Muscle of leg (tissue), 11 donors: ENCODE data around the gene PARD6B. TPM values are rescaled to one million over a fixed set of nuclear protein-coding genes. Genes with fewer than 3 reads are reported as not detected.
"Not testable (repeated sequence)": the region's sequence is repeated elsewhere in the genome, so short reads cannot be mapped to it uniquely, and the experiment has no call there.

Source experiments
- DNase-seq: peaks from one replicate; pipeline ENCODE4 v3.0.0; 2013
- H3K27ac ChIP-seq: one replicate; pipeline ENCODE4 v1.5.1; 2013; ENCODE audit warnings: mild to moderate bottlenecking, low read length, control low read depth
- H3K27me3 ChIP-seq: one replicate; pipeline ENCODE4 v1.6.1; 2013; ENCODE audit warnings: low read length; ENCODE audit not compliant: control insufficient read depth, insufficient read depth
- H3K36me3 ChIP-seq: one replicate; pipeline ENCODE4 v1.6.1; 2013; ENCODE audit warnings: low read length; ENCODE audit not compliant: control insufficient read depth, insufficient read depth
- H3K4me1 ChIP-seq: one replicate; pipeline ENCODE4 v1.6.1; 2013; ENCODE audit warnings: low read length; ENCODE audit not compliant: control insufficient read depth, insufficient read depth
- H3K4me3 ChIP-seq: one replicate; pipeline ENCODE4 v1.5.1; 2013; ENCODE audit warnings: low read length, control low read depth
- H3K9me3 ChIP-seq: replicated peaks from 2 replicates; pipeline ENCODE4 v1.6.1; 2013; ENCODE audit warnings: low read depth, low read length; ENCODE audit not compliant: control insufficient read depth
- WGBS: methylation state at CpG from one replicate; pipeline ENCODE4 v1.1.5; 2013; ENCODE audit warnings: missing lambda C conversion rate; ENCODE audit not compliant: insufficient coverage; 5-methylcytosine and 5-hydroxymethylcytosine counted together
- polyA plus RNA-seq, 8 donors: library from polyadenylated mRNA; unstranded; fragments of 120-200 nt; gene quantifications; one replicate each; pipeline versions ENCODE4 v1.2.1 to v1.2.3, GENCODE V29; 2013; ENCODE audit warnings: inconsistent platforms in 1 of 8, low replicate concordance in 1 of 8; ENCODE audit not compliant: insufficient read length in 8 of 8, insufficient read depth in 1 of 8
- total RNA-seq: library from RNA; stranded (reverse); fragments of 120-200 nt; gene quantifications from one replicate; pipeline ENCODE4 v1.2.4, GENCODE V29; 2013

Gene PARD6B
- total and polyA plus RNA-seq, 9 donors: 0.22 to 0.97 (median 0.62) TPM

DNA sequence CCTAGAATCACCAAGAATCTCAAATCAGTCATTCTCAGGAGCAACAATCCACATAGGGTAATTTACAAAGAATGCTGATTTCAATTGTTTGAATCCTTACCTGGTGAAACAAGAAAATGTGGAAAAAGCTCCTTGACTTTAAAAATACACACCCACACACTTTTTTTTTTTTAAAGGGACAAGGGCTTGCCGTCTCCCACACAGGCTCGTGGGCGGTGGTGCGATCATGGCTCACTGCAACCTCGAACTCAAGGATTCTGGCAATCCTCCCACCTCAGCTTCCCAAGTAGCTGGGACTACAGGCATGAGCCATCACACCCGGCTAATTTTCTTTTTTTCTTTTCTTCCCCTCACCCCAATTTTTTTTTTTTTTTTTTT lies 30.7 kb downstream of the PARD6B start:
- peaks cover 15% of the 10 kb centered on the region for H3K4me1 ChIP-seq
- H3K27me3 ChIP-seq: no peaks in the 10 kb centered on the region
- H3K9me3 ChIP-seq: no peaks in the 10 kb centered on the region
- WGBS: 54% methylated on average over 4 of the region's 6 CpGs
- H3K4me3 ChIP-seq: no peak overlapping the region
- no peaks in the 10 kb centered on the region for H3K36me3 ChIP-seq
- DNase-seq: no peak
- no peak overlapping the region for H3K27ac ChIP-seq

DNA sequence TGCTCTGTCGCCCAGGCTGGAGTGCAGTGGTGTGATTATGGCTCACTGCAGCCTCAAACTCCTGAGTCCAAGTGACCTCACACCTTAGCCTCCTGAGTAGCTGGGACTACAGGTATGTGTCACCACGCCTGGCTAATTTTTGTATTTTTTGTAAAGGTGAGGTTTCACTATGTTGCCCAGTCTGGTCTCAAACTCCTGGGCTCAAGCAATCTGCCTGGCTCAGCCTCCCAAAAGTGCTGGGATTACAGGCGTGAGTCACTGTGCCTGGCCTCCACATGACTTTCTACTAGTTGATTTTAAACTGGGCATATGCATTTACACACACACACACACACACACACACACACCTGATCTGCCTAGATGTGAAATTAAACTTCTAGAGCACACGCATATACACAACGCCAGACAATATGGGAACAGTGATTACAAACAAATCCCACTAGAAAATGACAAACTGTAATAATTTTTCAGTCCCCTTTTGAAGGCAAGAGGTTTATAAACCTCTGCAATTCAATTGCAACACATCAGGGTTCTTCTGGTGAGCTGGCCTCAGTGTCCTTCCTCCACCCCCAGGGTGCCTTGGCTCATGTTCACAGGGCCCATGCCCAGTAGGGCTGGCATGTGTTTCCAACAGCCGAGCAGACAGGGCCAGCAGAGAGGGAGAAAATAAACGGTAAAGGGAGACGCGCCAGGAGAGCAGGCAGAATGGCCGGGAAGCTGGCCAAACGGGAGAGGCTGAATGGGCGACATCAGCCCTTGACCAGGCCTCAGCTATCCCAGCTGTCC lies 31.2 kb downstream of the PARD6B start:
- DNase-seq: peak; percentile 86
- H3K9me3 ChIP-seq: no peaks in the 10 kb centered on the region
- H3K27ac ChIP-seq: peak overlapping the region; percentile 29
- WGBS: 39% methylated on average over 8 of the region's 12 CpGs
- H3K36me3 ChIP-seq: no peaks in the 10 kb centered on the region
- no peak overlapping the region for H3K4me3 ChIP-seq
- H3K4me1 ChIP-seq: peaks cover 15% of the 10 kb centered on the region
- no peaks in the 10 kb centered on the region for H3K27me3 ChIP-seq

DNA sequence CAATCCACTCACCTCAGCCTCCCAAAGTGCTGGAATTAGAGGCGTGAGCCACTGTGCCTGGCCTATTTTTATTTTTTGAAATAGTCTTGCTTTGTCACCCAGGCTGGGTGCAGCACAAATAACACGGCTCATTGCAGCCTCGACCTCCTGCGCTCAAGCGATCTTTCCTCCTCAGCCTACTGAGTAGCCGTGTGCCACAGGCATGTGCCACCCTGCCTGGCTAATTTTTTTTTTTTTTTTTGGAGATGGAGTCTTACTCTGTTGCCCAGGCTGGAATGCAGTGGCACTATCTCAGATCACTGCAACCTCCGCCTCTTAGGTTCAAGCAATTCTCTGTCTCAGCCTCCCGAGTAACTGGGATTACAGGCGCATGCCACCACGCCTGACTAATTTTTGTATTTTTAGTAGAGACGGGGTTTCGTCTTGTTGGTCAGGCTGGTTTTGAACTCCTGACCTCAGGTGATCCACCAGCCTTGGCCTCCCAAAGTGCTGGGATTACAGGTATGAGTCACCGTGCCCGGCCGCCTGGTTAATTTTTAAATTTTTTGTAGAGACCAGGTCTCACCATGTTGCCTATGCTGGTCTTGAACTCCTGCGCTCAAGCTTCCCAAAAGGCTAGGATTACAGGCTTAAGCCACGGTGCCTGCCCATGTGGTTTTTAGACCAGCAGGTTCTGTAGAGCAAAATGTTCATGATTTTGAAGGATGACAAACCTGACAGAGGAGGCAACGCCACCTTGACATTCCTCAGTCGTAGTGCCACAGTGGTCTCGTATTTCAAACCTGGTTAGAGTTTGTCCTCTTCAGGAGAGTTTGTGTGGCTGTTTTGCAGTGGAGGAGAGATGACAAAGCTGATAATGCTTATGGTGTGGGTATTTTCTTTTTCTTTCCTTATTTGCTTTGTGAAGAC lies 32.4 kb downstream of the PARD6B start:
- not testable (repeated sequence) for H3K4me3 ChIP-seq, DNase-seq, H3K27me3 ChIP-seq, H3K36me3 ChIP-seq, H3K9me3 ChIP-seq
- Histone ChIP-seq H3K27ac (peak overlapping the region; percentile 29), H3K4me1 (peaks cover 15% of the 10 kb centered on the region)
- 80% methylated on average over 14 of the region's 20 CpGs for WGBS

DNA sequence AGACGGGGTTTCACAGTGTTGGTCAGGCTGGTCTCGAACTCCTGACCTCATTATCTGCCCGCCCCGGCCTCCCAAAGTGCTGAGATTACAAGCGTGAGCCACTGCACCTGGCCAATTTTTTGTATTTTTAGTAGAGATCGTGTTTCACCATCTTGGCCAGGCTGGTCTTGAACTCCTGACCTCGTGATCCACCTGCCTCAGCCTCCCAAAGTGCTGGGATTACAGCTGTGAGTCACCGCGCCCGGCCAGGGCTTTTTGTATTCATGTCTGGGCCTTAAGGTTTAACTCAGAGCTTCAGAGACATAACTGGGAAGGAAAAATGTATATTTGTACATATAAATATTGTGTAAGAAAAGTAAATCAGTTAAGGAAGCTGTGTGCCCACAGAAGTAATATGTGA lies 33.9 kb downstream of the PARD6B start:
- WGBS: 48% methylated on average over 4 of the region's 10 CpGs
- not testable (repeated sequence) for DNase-seq, H3K4me3 ChIP-seq, H3K27ac ChIP-seq, H3K9me3 ChIP-seq, H3K27me3 ChIP-seq, H3K36me3 ChIP-seq
- H3K4me1 ChIP-seq: peaks cover 15% of the 10 kb centered on the region

DNA sequence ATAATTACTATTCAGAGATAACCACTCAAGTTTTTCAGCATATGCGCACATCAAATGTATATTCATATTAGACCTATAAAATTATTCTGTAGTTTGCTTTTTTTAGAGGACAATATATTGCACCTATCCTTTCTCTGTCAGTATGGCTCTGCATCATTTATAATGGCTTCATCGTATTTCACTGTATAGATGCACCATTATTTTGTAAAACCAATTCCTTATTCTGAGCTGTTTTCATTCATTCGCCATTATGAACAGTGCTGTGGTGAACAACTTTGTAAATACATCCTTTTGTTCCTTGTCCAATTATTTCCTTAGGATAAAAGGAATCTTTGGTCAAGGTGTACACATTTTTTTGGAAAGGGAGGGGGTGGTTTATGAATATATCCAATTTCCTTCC lies 34.3 kb downstream of the PARD6B start:
- DNase-seq: no peak
- no CpG with 5 or more reads among the region's 3 CpGs for WGBS
- peaks cover 15% of the 10 kb centered on the region for H3K4me1 ChIP-seq
- H3K4me3 ChIP-seq: no peak overlapping the region
- H3K27ac ChIP-seq: no peak overlapping the region
- no peaks in the 10 kb centered on the region for H3K9me3 ChIP-seq
- H3K36me3 ChIP-seq: no peaks in the 10 kb centered on the region
- no peaks in the 10 kb centered on the region for H3K27me3 ChIP-seq

DNA sequence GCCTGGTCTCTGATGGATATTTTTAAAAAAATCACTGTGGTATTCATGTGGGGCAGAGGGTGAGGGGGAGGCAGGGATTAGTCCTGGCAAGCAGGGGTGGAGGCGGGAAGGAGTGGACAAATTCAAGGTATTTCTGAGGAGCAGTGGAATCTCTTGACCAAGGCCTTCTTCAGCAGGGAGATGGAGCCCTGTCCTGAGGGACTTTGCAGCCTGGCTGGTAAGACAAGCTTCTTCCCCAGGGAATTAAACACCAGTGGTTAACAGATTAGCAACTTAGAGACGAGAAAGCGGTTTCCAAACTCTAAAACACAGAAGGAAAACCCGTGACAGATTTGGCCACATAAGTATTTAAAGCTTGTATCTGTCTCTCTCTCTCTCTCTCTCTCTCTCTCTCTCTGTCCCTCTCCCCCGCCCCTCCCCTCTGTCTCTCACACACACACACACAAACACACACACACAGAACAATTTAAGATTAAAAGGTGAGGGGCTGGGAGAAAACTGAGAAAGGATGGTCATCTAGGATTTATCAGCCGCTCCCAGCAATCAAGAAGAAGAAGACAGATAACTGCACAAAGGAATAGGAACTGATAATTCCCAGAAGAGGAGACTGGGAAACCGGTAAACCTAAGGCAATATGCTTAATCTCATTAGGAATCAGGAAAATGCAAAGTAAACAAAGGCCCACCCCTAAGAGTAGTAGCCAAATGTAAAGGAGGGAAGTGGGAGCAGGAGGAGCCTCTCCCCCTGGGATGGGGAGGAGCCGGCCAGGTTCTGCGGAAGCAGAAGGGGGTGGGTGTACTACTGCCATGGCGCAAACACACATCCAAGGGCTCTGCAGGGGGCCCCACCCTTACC lies 35.8 kb downstream of the PARD6B start:
- not testable (repeated sequence) for H3K27ac ChIP-seq, H3K4me3 ChIP-seq, H3K36me3 ChIP-seq, H3K27me3 ChIP-seq, H3K9me3 ChIP-seq, DNase-seq
- WGBS: 40% methylated on average over 5 of the region's 10 CpGs
- H3K4me1 ChIP-seq: peaks cover 14% of the 10 kb centered on the region

DNA sequence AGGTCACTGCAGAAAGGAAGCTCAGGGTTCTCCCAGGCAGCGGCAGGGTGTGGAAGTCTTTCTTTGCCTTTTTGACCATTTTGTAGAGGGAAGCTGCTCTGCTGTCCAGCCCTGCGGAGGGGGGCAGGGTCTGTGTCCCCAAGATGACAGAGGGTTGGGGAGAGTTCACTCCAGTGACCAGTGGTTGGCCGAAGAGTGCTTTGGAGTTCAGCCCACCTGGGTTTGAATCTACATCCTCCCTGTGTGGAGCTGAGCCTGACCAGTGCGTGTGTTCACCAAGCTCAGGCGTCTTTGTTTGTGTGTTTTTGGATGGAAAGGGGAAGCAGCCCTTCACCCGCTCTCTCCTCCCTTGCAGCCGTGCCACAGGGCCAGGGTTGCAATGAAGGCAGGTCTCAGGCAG lies 37.6 kb downstream of the PARD6B start:
- H3K27ac ChIP-seq, H3K36me3 ChIP-seq, H3K4me3 ChIP-seq, DNase-seq, H3K27me3 ChIP-seq, H3K4me1 ChIP-seq, H3K9me3 ChIP-seq: not testable (repeated sequence)
- no CpG with 5 or more reads among the region's 7 CpGs for WGBS

DNA sequence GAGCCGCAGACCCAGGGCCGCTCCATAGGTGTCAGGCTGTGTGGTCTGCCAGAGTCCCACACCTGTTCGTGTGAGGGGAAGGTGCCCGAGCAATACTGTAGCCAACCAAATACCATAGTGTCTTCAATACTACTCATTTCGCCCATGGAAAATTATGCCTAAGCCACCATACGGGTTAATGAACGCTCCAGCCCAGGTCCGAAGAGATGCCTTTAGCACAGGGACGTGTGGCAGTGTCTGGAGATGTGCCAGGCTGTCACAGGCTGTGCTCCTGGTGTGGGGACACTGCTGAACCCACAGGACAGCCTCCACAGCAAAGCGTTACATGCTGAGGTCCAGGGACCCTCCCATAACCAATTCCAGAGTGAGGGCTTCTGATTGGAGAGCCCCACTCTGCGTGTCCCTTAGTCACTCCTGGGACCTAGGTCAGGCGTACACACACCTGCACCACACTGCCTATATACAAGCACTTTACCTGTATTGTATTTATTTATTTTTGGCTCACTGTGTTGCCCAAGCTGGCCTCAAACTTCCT lies 38.2 kb downstream of the PARD6B start:
- not testable (repeated sequence) for DNase-seq, H3K36me3 ChIP-seq, H3K27me3 ChIP-seq, H3K27ac ChIP-seq, H3K4me1 ChIP-seq, H3K4me3 ChIP-seq, H3K9me3 ChIP-seq
- 77% methylated on average over 4 of the region's 12 CpGs for WGBS

DNA sequence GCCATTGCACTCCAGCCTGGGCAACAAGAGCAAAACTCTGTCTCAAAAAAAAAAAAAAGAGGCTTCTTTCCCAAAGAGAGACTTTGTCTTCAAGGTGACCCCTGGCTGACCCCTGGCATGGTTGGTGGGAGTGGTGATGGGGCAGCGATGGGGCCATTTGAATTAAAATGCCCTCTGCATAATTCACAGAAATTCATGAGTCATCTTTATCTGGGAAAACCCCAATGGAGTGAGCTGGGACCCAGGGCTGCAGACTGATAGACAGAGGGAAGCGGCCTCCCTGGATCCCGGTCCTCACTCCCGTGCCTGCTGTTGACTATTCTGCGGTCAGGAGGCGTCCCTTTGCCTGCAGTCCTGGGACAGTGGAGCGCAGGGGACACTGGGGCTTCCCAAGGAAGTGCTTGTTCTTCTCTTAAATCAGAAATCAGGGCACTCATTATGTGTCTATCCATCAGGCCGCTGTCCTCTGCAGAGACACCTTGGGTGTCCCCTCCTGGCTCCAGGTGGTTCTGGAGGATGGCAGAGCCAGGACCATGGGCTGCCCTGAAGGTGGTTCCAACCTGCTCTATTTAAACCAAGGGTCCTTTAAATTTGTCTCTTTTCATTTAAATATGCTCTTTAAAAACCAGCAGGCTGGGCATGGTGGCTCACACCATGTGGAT lies 40.2 kb downstream of the PARD6B start:
- not testable (repeated sequence) for H3K36me3 ChIP-seq, DNase-seq, H3K27ac ChIP-seq, H3K4me1 ChIP-seq, H3K27me3 ChIP-seq, H3K4me3 ChIP-seq, H3K9me3 ChIP-seq
- WGBS: no CpG with 5 or more reads among the region's 8 CpGs
